NCI-H1092 treated with DMSO at 0.1 percent for 48 hours (cell line): ENCODE data around the gene C14orf180.
A peak's percentile ranks its signal among the peaks of the same experiment; 100 is the strongest.

Experiments
- DNase-seq: peaks from one replicate; lab custom pipeline; 2025; lab: John Stamatoyannopoulos, UW

C14orf180 gene

DNA sequence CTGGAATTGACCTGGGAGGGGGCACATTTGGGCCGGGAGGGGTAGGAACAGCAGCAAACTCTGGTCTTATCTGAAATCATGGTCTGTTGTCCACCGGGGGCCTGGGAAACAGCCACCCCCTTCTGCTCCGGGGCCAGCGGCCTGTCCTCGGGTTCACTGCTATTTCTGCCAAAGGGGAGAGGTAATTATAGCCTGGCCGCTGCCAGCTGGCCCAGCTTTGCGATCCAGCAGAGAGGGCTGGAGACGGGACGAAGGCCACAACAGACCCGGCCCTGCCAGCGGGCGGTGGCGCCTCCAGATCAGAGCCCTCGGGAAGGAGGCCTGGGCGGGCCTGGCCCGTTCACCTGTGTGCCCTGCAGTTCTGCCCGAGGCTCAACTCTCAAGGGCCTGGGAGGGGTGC is at the start of gene C14orf180:
Gene C14orf180 (plus strand): TSS at position 258 of the 400 bp plus-strand sequence. CDS start 6,667 bp downstream, outside the sequence.
- no peak for DNase-seq

DNA sequence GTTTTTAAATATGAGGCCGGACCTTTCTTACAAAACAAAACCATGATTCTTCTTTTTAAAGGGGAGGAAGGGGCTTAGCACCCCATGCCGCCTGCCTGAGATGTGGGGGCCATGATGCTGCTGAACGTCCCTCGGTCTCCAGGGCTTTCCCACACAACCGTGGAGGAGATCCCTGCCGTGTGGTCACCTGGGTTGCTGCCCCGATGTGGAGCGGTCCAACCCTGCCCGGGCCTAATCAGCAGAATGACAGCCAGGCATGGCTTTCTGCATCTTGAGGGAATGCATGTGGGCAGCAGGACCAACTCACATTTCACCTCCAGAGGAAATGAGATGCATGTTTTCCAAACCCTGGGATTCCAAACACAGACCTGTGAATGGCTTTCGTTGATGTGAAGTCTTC is 48.9 kb upstream of the C14orf180 start:
- DNase-seq, result no peak

DNA sequence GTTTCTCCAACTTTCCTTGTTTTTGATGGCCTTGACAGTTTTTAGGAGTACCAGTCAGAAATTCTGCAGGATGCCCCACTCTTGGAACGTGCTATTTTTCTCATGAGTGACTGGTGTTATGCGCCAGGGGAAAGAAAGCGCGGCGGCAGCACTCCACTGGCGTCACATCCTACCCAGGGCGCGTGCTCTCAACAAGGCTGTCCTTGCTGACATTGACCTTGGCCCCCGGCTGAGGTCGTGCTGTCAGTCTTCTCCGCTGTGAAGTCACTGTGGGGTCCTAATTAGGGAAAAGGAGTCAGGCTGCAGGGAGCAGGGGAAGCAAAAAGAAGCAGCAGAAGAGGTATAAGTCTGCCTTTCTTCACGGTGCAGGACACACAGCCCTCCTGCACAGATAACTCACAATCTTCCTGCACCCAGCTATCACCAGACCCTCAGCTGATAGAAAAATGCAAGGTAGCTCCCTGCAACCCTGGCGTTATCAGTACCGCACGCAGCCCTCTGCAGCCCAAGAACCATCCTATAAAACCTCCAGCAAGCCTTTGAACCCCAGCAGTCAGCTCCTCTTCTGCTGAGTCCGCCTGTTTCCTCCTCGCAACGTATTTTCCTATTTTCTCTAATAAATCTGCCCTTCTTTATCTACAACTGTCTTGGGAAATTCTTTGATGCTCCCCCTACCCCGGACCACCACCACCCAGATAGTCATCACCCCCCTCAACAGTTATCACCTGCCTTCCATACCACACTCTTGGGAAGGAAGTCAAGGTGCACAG is 48.0 kb upstream of the C14orf180 start:
- DNase-seq, result no peak

DNA sequence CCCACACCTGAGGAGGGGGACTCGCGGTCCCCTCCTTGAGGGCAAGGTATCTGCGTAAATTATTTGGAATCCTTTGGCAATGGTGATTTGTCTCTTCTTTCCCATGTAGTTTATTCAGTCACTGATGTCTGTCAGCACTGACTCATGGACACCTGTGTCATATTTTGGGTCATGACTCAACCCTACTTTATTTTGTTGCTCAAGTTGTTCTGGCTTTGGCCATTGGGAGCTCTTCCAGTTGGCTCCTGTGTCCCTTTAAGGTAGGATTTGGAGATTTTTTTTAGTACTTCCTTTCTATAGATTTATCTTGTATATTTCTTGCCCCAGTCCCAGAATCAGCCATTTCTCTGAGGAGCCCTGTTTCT is 47.4 kb upstream of the C14orf180 start:
- no peak for DNase-seq

DNA sequence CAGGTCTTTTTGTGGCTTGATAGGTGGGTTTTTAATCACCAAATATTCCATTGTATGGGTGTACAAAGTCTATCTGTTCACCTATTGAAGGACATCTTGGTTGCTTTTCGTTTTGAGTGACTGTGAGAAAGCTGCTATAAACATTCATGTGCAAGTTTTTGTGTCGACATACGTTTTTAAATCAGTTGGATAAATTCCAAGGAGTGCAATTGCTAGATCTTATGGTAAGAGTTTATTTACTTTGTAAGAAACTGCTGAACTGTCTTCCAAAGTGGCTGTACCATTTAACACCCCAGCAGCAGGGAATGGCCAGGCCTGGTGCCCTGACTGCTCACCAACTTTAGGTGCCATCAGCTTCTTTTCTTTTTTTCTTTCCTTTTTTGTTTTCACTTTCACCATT is 45.5 kb upstream of the C14orf180 start:
- no peak for DNase-seq

DNA sequence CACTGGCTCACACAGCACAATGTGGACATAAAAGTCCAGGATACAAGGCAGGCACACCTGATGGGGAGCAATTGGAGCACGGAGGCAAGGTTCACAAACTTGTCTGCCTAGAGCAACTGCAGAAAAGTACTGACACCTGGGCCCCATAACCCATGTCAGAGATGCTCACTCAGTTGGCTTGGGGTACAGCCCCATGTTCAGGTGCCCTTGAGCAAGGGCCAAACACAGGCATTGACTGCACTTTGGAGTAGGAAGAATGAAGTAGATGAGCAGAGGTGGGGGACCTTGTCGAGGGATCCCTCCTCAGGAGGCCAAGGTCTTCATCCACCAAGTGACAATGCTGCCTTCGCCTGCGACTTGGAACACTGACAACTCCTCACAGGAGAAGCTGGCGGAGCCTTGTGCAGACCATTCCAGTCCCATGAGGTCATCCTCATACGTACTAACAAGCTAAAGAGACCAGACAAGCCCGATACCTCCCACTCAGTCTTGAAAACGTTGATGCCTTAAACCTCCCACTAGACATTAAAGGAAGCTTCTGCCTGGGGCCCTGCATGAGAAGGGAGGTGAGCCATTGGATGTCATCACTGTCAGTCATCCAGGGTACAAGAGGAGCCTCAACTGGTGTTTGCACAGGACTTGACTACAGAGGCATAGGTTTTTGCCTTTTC is 42.5 kb upstream of the C14orf180 start:
- DNase-seq, result no peak

DNA sequence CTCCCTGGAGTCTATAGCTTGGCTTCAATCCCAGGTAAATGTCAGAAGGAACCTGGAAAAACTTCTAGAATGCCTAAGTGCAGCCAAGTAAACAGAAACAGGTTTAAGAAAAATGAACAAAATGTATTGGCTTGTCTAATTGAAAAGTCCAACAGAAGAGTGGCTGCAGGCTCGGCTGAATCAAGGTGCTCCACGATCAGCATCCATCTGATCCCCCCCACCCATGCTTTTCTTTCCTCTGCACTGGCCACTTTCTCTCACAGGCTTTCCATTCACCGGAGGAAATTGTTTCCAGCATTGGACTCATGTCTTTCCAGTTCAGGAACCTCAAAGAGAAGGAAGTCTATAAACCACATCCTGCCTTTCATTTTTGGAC is 42.0 kb upstream of the C14orf180 start:
- DNase-seq, result no peak

DNA sequence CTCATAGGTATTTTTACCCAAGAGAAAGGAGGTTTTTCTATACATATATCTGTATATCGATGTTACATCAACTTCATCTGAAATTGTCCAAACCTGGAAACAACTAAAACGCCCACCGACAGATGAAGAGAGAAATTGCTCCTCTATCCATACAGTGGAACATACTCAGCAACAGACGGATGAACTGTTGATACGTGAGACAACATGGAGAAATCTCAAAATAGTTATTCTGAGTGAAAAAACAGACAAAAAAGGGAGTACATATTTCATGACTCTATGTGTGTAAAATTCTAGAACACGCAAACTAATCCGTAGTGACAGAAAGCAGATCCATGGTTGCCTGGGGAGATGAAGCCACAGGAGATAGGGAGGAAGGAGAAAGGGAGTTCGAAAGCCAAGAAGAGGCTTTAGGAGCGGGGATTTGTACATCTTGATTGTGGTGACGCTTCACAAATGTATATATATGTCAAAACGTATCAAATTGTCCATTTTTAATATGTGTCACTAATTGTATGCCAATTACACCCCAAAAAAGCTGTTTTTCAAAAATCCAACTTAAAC is 37.6 kb upstream of the C14orf180 start:
- no peak for DNase-seq

DNA sequence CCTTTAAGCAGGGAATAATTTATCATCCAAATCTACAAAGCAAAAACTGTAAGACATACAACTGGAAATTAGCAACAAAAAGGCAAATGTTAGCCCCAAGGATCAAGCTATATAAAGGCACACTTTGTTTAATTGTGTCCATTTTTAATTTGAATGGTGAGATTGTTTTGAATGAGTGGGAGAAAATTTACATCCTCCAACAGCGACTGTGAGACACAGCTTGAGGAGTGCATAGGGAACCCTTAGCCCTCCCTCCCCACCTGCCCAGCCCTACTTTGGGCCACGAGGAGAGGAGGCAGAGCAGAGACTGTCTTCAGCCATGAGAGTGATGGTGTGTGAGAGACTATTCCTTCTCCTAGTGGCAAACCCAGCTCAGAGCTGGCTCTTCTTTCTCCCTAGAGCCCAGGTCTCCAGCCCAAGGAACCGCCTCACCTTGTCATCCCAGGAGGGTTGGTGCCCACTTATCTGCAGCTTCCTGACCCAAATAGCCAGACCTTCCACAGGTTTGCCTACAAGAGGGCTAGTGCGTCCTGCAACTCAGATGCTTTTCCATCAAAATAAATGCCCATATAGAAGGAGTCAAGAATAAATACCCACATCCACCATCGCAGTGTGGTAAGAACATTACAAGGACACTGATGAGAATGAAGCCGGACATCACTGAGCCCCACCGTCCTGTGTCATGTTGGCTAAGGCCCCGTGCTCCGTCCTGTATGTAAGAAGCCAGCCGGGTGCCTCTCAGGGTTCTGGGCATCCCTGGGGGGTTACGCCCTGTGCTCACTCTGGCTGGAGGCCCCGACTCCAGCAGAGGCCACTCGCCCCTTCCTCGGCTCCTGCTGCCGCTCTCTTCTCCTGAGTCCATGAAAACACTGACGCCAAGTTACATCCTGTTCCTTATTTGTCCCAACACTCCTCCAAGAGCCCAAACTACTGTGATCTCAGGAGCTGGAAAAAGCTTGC is 36.4 kb upstream of the C14orf180 start:
- no peak for DNase-seq

DNA sequence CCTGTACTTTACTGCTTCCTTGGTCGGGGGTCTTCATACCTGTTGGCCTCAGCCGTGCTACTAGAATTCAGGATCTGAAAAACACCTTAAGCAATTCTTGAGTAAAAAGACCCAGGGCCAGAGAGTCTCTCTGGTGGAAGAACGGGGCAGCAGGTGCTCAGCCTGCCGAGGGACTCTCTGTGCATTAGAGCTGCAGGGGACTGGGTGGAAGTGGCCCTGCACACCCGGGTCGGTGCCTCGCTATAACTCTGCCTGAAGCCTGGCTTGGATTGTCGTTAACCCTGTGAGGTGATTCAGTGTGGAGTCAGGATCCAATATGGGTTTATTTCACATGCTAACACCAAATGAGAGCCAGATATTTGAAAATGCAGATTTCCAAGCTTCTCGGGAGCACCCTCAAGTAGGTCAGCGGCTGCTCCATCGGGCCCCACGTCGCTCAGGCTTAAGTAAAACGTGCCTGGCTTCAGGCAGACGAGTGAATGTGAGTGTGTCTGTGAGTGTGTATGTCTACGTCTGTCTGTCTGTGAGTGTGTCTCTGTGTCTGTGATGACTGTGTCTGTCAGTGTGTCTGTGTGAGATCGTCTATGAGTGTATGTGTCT is 35.1 kb upstream of the C14orf180 start:
- DNase-seq, result no peak

DNA sequence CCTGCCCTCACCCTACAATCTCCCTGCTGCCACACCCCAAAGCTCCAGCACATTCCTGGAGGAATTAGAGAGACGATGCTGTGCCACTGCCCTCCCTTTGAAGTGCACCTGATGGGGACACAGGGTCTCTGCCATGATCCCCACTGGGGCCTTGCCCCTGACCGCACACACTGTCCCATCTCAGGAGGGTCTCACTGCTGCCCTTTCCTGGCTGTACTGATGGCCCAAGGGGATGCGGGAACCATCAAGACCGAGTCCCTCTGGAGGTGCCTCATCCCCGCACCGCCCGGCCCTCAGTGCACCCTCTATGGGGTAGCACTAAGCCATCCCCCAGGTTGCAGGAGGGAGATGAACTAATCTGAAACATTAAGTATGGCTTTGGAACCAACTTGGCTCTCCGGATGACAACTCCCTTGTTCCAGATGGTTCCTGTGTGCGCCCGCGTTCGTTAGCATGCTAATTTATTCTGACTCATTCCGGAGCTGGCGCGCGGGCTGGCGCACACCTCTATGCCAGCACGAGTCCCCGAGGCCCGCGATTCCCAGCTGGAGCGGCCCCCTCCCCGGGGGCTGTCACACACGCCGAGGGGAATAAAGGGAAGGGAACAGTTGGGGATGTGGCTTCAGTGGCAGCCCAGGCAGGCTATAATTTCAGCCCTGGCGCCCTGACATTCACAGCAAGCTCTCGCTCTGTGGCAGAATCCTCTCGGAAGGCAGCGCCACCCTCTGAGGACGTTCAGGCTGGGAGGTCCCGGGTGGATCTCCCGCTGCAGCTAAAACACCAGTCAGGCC is 34.2 kb upstream of the C14orf180 start:
- DNase-seq, result peak; percentile 45

DNA sequence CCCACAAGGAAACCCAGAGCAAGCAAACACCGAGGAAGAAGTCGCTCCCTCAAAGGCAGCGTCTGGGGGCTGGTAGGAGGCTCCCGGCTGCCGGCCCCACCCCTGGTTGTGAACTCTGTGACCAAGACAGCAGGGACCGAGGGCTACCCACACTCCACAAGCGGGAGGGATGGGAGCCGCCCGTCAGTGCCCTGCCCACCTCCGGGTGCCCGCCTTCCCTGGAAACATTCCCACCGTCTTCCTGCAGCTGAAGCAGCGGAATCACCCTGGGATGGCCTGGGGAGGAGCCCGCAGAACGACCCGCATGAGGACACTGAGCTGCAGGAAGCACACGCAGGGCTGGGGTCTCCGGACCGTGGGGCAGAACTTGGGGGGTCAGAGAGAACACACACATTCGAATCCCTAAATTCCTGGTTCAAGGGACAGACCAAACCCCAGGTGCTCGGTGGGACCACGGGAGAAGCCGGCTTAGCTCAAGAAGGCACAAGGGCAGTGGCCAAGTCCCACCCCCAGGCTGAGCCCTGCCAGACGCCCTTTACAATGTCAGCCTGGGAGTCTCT is 33.5 kb upstream of the C14orf180 start:
- DNase-seq, result peak; percentile 56

DNA sequence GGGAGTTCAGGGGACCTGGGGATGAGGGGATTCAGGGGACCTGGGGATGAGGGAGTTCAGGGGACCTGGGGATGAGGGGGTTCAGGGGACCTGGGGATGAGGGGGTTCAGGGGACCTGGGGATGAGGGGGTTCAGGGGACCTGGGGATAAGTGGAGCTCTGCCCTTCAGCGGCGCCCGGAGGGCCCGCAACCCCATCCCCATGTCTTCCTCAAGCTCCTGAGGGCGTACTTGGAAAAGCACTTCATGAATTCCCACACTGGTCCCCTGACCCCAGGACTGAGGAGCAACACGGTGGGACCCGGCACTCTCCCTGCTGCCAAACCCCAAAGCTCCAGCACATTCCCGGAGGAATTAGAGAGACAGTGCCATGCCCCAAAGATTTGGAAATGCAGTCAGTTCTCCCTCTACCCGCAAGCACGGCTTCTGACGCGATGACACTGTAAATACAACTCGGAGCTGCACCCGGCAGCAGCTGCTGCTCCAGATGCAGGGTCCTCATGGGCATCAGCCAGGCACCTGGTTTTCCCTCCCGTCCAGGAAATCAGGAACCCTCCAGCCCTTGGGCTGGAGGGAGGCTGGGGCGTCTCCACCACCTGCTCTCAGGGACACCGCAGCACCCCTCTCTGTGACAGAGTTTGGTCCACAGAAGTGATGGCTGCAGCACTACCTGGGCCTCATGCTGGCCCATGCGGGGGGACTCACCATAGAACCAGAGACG is 32.8 kb upstream of the C14orf180 start:
- no peak for DNase-seq

DNA sequence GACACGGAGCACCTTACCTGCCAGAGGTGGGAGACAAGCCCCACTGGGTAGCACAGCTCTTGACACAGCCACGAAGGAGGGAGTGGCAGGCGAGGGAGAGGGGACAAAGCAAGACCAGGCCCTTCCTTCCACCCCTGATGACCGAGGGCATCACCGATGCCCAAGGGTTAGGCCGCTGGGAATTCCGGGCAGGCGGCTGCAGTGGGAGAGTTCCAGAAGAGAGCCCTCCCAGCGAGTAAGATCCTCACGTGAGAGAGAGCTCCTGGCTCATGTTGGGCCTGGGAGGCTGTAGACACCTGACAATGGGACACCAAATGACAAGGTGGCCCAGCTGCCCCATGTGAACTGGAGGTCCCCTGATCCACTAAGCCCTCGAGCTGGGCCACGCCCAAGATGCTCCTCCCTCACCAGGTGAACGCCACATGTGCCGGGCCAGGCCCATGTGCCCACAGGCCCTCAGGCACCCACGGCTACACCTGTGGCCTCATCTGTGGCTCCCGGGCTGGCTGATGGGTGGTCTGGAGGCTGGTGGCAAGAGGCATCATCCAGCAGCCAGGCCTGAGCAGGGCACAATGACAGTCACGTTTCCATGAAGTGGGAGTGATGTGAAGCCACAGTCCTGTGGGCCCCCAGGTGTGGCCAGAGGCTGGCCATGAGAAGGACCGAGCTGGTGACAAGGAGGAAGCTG is 32.1 kb upstream of the C14orf180 start:
- no peak for DNase-seq

DNA sequence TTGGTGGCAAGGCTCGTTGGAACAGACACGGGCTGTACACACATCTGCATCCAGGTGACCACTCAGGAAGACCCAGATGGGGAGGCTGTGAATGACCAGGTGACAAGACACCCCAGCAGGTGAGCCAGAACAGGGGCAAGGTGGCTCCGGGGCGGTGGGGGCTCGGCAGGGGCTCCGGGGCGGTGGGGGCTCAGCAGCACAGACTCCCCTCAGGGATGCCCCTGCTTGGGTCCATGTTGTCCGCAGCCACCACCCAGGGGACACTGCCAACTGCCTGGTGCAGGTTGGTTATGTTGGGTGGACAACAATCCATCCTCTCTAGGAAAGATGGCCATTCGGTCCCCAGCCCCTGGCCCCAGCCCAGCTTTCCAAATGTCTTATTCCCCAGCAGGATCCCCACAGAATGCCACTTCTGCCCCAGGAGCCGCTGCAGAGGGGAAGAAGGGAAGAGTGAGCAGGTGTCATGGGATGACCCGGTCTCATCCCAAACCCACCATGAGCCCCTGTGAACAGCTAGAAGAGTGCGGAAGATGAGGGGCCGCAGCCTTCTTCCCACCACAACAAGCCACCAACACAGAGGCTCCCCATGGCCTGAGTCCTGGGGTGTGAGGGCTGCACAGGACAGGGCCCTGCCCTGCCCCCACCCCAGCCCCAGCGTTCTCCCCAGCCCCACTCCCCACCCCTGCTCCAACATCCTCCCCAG is 31.4 kb upstream of the C14orf180 start:
- no peak for DNase-seq

DNA sequence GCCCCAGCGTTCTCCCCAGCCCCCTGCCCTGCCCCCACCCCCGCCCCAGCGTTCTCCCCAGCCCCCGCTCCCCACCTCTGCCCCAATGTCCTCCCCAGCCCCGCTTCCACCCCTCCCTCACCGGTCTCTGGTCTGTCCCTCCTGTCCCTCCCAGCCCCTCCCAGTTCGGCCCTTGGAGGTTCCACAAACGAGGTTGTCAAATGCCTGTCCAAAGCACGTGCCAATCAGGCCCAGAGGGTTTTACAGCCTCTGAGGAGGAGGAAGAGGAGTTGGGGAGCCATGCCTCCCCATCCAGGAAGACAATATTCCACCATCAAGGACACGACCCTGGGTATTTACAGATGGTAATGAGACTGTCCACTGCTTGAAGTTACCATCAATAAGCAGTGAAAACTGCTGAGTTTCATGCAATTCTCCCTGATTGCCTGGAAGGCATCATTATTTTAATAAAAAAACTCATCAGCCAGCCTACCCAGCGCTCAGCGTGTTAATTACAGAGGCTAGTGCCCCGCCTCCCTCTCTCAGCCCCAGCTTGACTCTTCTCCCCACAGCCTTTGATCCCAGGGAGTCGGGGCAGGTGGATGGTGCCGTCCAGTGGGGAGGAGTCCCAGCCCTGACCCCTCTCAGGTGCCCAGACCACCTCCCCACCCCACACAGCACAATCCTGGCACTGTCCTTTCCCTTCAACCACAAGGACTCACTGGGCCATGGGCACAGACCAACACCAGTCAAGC is 30.6 kb upstream of the C14orf180 start:
- no peak for DNase-seq

DNA sequence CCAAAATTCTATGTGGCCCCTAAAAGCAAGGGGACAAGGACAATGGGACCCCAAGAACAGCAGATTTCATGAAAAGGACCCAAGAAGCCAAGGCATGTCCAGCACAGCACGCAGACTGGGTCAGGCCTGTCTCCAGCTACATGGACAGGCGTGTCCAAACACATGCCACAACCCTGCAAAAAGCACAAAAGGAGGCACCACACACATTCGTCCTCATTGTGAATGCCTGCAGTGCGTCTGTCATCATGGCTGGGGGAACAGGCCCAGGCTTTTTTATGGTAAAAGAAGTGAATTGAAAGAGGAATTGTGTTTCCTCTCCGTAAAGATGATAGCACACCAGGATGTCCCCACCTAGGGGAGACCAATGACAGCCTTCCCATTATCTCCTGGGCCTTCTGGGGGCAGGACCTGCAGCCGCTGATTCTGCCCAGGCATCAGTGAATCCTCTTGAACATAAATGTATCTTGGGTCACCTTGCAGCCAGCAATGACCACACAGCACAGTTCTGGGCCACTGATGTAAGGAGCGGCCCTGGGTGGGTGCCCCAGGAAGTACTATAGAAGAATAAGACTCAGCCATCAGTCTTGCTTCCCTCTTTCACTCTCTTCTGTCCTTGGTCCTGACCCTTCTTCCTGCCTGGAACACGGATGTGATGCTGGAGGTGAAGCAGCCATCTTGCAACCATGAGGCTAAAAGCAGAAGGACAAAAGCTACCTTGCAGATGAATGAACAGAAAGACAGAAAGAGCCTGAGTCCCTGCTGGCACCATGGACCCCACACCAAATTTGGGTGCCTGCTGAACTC is 29.8 kb upstream of the C14orf180 start:
- no peak for DNase-seq
